AG08395 (cell line): ENCODE data around the gene RGP1.

Experiments used
- DNase-seq: peaks from one replicate; pipeline ENCODE4 v3.0.0; 2012; ENCODE audit warnings: mixed read lengths, low spot score

RGP1 gene

DNA sequence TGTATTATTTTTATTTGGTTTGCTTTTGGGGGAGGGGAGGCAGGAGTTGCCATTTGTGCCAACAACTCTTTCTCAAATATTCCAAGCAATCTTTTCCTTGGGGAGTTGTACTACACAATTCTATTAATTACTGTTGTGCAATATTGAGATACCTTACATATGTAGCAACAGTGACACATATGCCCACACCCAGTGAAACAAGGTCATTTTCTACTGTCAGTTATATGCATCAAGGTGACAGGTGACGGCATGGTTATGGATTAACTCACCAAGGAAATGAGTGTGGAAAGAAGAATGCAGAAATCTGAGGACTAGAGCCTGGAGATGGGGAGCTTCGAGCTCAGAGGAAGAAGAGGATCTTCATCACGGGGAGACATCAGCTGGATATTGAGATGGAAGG lies 22.9 kb downstream of the RGP1 start:
- no peak for DNase-seq

- no peak for DNase-seq
These were observed 26.0 kb downstream of the RGP1 start for GRCh38 chr9:35774907-35775635.

- DNase-seq = no peak
These were observed 26.9 kb downstream of the RGP1 start for GRCh38 chr9:35776018-35776417.

- DNase-seq = no peak
These were observed 29.4 kb downstream of the RGP1 start for GRCh38 chr9:35778496-35778895.

DNA sequence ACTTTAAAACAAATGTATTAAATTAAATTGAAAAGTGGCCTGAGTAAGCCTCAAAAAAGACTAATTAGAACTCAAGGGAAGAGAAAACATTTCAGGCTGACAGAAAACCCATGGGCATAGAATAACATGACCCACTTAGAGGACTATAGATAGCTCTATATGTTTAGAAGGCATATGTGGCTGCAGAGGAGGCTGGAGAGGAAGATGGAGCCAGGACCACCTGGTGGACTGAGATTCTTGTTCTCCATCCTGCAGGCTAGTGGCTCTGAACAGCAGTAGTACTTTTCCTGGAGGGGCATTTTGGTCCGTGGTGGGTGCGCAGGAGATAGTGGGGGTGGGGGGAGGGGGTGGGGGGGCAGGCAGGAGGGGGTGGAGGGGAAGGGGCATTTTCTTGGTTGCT lies 32.0 kb downstream of the RGP1 start:
- DNase-seq = no peak

- no peak for DNase-seq
These were observed 34.3 kb downstream of the RGP1 start for GRCh38 chr9:35783418-35783817.

GRCh38 chr9:35789541-35789940 lies 40.5 kb downstream of the RGP1 start:
- no peak for DNase-seq

DNA sequence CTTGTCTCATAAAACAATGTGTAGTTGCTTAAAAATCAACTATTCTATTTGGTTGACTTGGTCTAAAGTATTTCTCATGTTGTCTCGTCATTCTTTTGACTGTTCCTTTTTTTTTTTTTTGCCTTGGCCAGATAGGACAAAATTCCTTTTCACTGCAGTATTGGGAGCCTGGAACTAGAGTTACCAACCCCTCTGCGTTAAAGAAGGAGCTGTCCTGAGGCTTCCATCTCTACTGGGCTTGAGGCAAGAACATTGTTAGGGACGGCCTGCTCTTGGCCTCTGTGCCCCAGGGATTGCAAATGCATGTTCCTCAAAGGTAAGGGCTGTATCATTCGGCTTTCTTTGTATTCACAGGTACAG lies 40.9 kb downstream of the RGP1 start:
- DNase-seq = no peak

DNA sequence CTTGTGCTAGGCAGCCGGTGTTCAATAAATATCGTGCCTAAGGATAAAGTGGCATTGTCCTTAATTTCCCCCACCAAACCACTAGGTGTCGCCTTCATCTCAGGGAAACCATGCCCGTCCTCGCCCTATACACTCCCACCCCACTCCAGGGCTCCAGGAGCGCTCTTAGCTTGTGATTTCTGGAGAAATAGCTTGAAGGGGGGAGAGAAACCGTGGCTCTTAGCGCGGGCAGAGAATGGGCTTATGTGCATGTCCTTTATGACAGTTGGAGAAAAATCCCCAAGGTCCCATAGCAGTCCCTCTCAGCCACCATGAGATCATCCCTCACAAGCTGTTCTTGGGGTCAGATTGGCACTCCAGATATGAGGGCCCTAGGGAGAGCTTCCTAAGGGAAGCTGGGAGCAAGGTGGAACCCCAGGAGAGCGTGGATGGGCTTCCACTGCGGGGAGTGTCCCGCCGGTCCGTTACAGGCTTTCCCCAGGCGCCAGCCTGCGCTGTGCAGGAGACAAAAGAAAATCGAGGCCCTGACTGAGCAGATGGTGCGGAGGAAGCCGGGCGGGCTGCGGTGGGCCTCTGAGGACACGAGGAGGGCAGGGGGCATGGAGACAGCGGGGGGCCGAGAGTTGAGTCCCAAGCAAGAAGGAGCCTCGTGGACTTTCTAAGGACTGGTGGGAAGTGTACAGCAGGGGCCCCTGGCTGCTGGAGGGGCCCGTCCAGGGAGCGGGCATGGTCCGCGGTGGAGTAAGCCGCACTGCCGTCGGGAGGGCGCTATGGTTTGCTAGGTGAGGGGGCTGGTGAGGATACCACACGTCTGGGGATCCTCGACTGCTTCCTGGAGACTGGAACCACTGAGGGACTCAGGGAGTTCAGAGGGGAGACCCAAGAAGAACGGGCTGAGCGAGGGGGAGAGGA lies 41.6 kb downstream of the RGP1 start:
- peak; percentile 92 for DNase-seq

- DNase-seq = peak; percentile 62
These were observed 42.3 kb downstream of the RGP1 start, which contains the start of gene NPR2 for GRCh38 chr9:35791297-35791921. TSS of gene NPR2 (plus strand) at chr9:35791591. CDS start at chr9:35792409, 818 bp downstream.

GRCh38 chr9:35792024-35792813 lies 43.1 kb downstream of the RGP1 start:
- no peak for DNase-seq

GRCh38 chr9:35792826-35793225 lies 43.7 kb downstream of the RGP1 start:
- DNase-seq = no peak

- no peak for DNase-seq
These were observed 44.4 kb downstream of the RGP1 start for GRCh38 chr9:35793461-35793860.

- DNase-seq = no peak
These were observed 46.6 kb downstream of the RGP1 start for GRCh38 chr9:35795695-35796094.

- no peak for DNase-seq
These were observed 48.4 kb downstream of the RGP1 start for GRCh38 chr9:35797311-35798109.

DNA sequence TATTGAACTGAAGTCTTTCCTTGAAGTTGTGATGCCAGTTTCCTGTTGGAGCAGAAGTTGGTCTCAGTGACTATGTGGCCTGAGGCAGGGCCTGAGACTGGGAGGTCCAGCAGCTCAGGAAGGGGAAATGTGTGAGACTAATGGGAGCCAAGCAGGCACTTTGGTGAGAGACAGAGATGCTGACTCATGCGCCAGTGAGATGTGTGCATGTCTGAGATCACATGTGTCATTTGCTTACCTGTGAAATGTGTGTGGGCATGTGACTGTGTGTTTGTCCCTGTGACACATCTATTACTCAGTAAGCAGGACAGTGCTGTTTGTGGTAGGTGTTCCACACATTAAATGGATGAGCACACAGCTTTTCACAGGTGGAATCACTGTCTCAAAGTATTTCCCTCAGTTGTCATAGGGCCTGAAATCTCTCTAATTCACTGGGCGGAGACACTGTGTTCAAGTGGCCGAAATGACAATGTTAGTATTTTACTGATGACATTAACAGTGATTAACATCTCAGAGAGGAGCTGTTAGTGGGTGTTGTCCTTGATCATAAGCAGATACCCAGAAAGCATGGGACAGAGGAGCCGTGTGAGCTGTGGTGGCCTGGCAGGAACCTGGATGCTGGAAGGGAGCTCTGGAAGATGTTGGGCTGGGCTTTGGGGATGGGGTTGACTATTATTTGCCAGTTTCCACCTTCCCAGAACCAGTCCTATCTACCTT lies 49.7 kb downstream of the RGP1 start:
- peak; percentile 51 for DNase-seq

- DNase-seq = no peak
These were observed 51.4 kb downstream of the RGP1 start for GRCh38 chr9:35800530-35800929.

GRCh38 chr9:35801328-35802128 lies 52.4 kb downstream of the RGP1 start:
- DNase-seq = no peak

- DNase-seq = no peak
These were observed 57.0 kb downstream of the RGP1 start for GRCh38 chr9:35806101-35806500.
